ENCODE measurements around the gene TSEN15.

Gene TSEN15

DNA sequence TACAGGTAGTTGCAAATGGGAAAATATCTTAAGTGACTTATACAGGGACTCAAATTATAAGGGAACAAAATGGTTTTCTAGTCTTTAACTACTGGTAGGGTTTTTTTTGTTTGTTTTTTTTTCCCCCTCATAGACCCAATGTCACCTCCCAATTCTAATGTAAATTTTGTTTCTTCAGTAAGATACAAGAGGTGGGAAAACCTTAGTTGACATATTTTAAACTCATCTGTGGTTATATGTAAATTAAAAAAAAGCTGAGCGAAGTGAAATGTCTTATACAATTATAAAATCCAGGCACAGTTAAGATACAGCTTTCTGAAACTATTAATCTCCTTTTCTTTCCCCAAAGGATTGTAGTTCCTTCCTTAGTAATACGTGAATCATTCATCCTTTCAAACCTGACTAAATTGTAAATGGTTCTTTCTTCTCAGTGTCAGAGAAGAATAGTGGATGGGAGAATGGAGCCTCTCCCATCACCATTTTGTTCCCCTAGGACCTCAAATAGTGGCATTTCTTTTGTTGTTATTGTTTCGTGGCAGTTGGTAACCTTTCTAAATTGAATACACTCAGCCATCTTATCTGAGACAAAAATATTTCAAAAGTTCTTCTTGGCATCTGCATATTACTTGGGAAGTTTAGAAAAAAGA lies 11.2 kb downstream of the TSEN15 start:
- no peaks in the 10 kb centered on the region for H3K9me3 ChIP-seq (ENCODE audit: insufficient read depth, low read length)
- no peak overlapping the region for H3K4me2 ChIP-seq (ENCODE audit: low read depth, low read length, poor library complexity, severe bottlenecking)
- H3K79me2 ChIP-seq (ENCODE audit: insufficient read depth, low read length) = no peaks in the 10 kb centered on the region; the same call in 1 of the 2 replicates
- H3K36me3 ChIP-seq (ENCODE audit: low read length) = 0 out of 2 replicates have a peak, but pooled peaks cover 2% of the 10 kb centered on the region
- no peaks in the 10 kb centered on the region for H3K9me2 ChIP-seq (replicated peaks; ENCODE audit: insufficient read depth, low read length)
- no peak overlapping the region for H2AFZ ChIP-seq (ENCODE audit: low read depth, low read length, severe bottlenecking)
- H3F3A ChIP-seq (ENCODE audit: insufficient read depth) = no peaks in the 10 kb centered on the region
- H3K9ac ChIP-seq (ENCODE audit: low read length) = no peak overlapping the region
- no peaks in the 10 kb centered on the region for H4K20me1 ChIP-seq (ENCODE audit: low read depth, low read length)
- H3K27me3 ChIP-seq (ENCODE audit: low read length) = no peaks in the 10 kb centered on the region
- H3K4me3 ChIP-seq (ENCODE audit: insufficient read depth, low read length, poor library complexity, severe bottlenecking) = no peak overlapping the region
- TF ChIP-seq, protein P1, sequence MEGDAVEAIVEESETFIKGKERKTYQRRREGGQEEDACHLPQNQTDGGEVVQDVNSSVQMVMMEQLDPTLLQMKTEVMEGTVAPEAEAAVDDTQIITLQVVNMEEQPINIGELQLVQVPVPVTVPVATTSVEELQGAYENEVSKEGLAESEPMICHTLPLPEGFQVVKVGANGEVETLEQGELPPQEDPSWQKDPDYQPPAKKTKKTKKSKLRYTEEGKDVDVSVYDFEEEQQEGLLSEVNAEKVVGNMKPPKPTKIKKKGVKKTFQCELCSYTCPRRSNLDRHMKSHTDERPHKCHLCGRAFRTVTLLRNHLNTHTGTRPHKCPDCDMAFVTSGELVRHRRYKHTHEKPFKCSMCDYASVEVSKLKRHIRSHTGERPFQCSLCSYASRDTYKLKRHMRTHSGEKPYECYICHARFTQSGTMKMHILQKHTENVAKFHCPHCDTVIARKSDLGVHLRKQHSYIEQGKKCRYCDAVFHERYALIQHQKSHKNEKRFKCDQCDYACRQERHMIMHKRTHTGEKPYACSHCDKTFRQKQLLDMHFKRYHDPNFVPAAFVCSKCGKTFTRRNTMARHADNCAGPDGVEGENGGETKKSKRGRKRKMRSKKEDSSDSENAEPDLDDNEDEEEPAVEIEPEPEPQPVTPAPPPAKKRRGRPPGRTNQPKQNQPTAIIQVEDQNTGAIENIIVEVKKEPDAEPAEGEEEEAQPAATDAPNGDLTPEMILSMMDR (IDR thresholded peaks at IDR 0.05; ENCODE audit: insufficient read depth, low read length, poor library complexity, severe bottlenecking) = no peak
- TF ChIP-seq EZH2phosphoT487 (conservative IDR thresholded peaks at IDR 0.05; ENCODE audit: low read length) = no peak
- H3K27ac ChIP-seq (ENCODE audit: low read depth, low read length) = no peak overlapping the region

DNA sequence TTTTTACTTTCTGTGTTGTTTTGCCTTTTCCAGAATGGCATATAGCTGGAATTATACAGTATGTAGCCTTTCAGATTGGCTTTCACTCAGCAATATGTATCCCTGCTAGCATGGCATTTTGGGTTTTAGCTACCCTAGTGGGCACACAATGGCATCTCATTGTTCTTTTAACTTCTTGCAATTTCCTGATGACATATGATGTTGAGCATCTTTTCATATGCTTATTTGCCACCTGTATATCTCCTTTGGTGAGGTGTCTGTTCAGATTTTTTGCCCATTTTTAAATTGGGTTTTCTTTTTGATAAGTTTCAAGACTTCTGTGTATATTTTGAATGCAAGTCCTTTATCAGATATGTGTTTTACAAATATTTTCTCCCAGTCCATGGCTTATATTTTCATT lies 14.0 kb downstream of the TSEN15 start:
- Histone ChIP-seq H2AFZ (ENCODE audit: low read depth, low read length, severe bottlenecking) (no peak overlapping the region), H3K9me3 (ENCODE audit: insufficient read depth, low read length) (no peaks in the 10 kb centered on the region), H3K27ac (ENCODE audit: low read depth, low read length) (no peak overlapping the region), H3K27me3 (ENCODE audit: low read length) (no peaks in the 10 kb centered on the region), H3F3A (ENCODE audit: insufficient read depth) (no peaks in the 10 kb centered on the region), H3K4me2 (ENCODE audit: low read depth, low read length, poor library complexity, severe bottlenecking) (no peak overlapping the region), H3K4me3 (ENCODE audit: insufficient read depth, low read length, poor library complexity, severe bottlenecking) (no peak overlapping the region), H3K9me2 (replicated peaks; ENCODE audit: insufficient read depth, low read length) (no peaks in the 10 kb centered on the region), H4K20me1 (ENCODE audit: low read depth, low read length) (no peaks in the 10 kb centered on the region), H3K36me3 (ENCODE audit: low read length) (0 out of 2 replicates have a peak, but pooled peaks cover 2% of the 10 kb centered on the region), H3K79me2 (ENCODE audit: insufficient read depth, low read length) (no peaks in the 10 kb centered on the region), H3K9ac (ENCODE audit: low read length) (no peak overlapping the region)
- TF ChIP-seq, protein P1 (IDR thresholded peaks at IDR 0.05; ENCODE audit: insufficient read depth, low read length, poor library complexity, severe bottlenecking) = no peak
- no peak for TF ChIP-seq EZH2phosphoT487 (conservative IDR thresholded peaks at IDR 0.05; ENCODE audit: low read length)

DNA sequence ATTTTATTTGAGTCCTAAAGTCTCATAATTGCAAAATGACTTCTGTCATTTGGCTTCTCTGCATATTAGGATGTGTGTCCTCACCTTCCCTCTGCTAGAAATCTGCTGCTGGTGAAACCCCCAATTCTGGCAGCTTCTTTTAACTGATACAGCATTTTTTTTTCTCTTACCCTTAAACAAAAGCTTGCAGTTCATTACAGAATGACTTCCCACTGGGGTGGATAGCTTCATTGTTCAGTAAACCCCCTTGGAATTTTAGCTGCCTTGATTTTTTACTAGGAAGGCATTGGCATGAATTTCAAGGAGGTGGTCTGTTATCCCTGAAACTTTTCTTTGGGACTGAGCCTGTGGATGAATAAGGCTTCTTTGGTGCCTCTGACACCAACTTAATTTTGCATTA lies 16.8 kb downstream of the TSEN15 start:
- Histone ChIP-seq H3K4me3 (ENCODE audit: insufficient read depth, low read length, poor library complexity, severe bottlenecking) (no peak overlapping the region), H3K36me3 (ENCODE audit: low read length) (0 out of 2 replicates have a peak, but pooled peaks cover 2% of the 10 kb centered on the region)

More for the DNA sequence above, 16.8 kb downstream of the TSEN15 start:
- TF ChIP-seq, protein P1 (IDR thresholded peaks at IDR 0.05; ENCODE audit: insufficient read depth, low read length, poor library complexity, severe bottlenecking) = no peak
- TF ChIP-seq EZH2phosphoT487 (conservative IDR thresholded peaks at IDR 0.05; ENCODE audit: low read length) = no peak
- Histone ChIP-seq H3K27me3 (ENCODE audit: low read length) (no peaks in the 10 kb centered on the region), H3K9me2 (replicated peaks; ENCODE audit: insufficient read depth, low read length) (no peaks in the 10 kb centered on the region), H3K4me2 (ENCODE audit: low read depth, low read length, poor library complexity, severe bottlenecking) (no peak overlapping the region), H3K9me3 (ENCODE audit: insufficient read depth, low read length) (no peaks in the 10 kb centered on the region), H3K79me2 (ENCODE audit: insufficient read depth, low read length) (no peaks in the 10 kb centered on the region), H3K27ac (ENCODE audit: low read depth, low read length) (no peak overlapping the region), H3K9ac (ENCODE audit: low read length) (no peak overlapping the region), H4K20me1 (ENCODE audit: low read depth, low read length) (no peaks in the 10 kb centered on the region), H3F3A (ENCODE audit: insufficient read depth) (no peaks in the 10 kb centered on the region), H2AFZ (ENCODE audit: low read depth, low read length, severe bottlenecking) (no peak overlapping the region)

Measured in SU-DHL-6 (cell line).